ENCODE data around the gene CD74.
"Not testable (repeated sequence)": the region's sequence is repeated elsewhere in the genome, so short reads cannot be mapped to it uniquely, and the experiment has no call there.

CD74 gene

GRCh38 chr5:150412319-150413175 is at the start of gene CD74:
CD74 (minus strand) TSS chr5:150412910; CDS start chr5:150412749, 161 bp downstream.
- DNase-seq, result peak; percentile 85

- no peak for DNase-seq
These were observed 48.5 kb upstream of the CD74 start for GRCh38 chr5:150461231-150461630.

GRCh38 chr5:150460781-150461180 is 48.1 kb upstream of the CD74 start:
- DNase-seq, result no peak

- peak; percentile 84 for DNase-seq
These were observed 46.3 kb upstream of the CD74 start for GRCh38 chr5:150458802-150459557.

- no peak for DNase-seq
These were observed 45.0 kb upstream of the CD74 start for GRCh38 chr5:150457562-150458240.

GRCh38 chr5:150457121-150457520 is 44.4 kb upstream of the CD74 start:
- no peak for DNase-seq

- no peak for DNase-seq
These were observed 42.0 kb upstream of the CD74 start for GRCh38 chr5:150454492-150455229.

GRCh38 chr5:150454027-150454426 is 41.3 kb upstream of the CD74 start:
- DNase-seq, result not testable (repeated sequence)

- DNase-seq, result no peak
These were observed 40.2 kb upstream of the CD74 start for GRCh38 chr5:150452914-150453313.

- DNase-seq, result no peak
These were observed 38.9 kb upstream of the CD74 start for GRCh38 chr5:150451594-150451993.

GRCh38 chr5:150449517-150450339 is 37.0 kb upstream of the CD74 start, which contains the start of gene RPS14:
RPS14 (minus strand) TSS chr5:150449739; CDS start chr5:150447733, 2,006 bp downstream.
- peak; percentile 94 for DNase-seq

- no peak for DNase-seq
These were observed 36.3 kb upstream of the CD74 start for GRCh38 chr5:150448952-150449516.

GRCh38 chr5:150448334-150448733 is 35.6 kb upstream of the CD74 start:
- no peak for DNase-seq

- DNase-seq, result no peak
These were observed 34.5 kb upstream of the CD74 start for GRCh38 chr5:150447188-150447587.

GRCh38 chr5:150446583-150446982 is 33.9 kb upstream of the CD74 start:
- DNase-seq, result no peak

GRCh38 chr5:150446088-150446487 is 33.4 kb upstream of the CD74 start:
- DNase-seq, result no peak

- no peak for DNase-seq
These were observed 32.1 kb upstream of the CD74 start for GRCh38 chr5:150444770-150445169.

GRCh38 chr5:150443242-150444075 is 30.7 kb upstream of the CD74 start:
- no peak for DNase-seq

GRCh38 chr5:150442699-150443080 is 30.0 kb upstream of the CD74 start:
- no peak for DNase-seq
